HG02884 (cell line): ENCODE measurements around the gene KRTAP22-1.

Experiments
- ATAC-seq: cut with Tn5 transposase; IDR thresholded peaks from one replicate; pipeline ENCODE4 v1.9.1; 2021; ENCODE audit warnings: mild to moderate bottlenecking, moderate library complexity; ENCODE audit not compliant: unreplicated experiment

Gene KRTAP22-1

DNA sequence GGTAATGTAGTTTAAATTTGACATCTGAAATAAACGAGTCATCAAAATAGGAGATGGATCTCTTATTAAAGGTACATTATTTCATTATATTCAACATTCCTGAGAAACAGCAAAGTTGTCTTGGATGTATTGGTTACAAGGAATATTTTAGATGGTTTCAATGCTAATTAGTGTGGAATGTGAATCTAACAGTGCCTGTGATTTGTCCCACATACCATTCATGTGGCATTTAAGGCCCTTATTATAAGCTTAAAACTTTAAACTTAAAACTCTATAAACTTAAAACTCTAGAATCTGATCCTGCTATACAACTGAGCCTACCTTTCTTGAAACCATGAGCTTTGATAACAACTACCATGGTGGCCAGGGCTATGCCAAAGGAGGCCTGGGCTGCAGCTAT, at the start of gene KRTAP22-1:
Gene KRTAP22-1 (plus strand): TSS at position 301 of the 400 bp plus-strand sequence.
- no peak for ATAC-seq

DNA sequence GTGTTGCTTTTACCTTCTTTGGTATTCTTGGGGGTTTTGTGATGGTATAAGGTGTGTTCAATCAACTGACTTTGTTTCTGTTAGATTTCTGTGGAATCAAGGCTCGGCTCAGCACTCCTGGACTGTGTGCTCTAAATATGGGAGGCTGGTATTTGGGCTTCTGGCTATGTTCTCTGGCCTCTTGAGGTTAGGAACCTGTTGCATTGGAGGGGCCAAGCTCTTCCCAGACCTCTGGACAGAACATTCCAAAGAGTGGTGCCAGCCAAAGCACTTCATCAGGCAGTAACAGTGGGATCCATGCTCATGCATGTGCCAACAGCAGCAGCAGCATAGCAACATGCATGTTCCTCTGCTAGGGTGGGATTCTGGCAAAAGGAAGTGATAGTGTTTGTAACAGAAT, 48.1 kb upstream of the KRTAP22-1 start:
- ATAC-seq = no peak

DNA sequence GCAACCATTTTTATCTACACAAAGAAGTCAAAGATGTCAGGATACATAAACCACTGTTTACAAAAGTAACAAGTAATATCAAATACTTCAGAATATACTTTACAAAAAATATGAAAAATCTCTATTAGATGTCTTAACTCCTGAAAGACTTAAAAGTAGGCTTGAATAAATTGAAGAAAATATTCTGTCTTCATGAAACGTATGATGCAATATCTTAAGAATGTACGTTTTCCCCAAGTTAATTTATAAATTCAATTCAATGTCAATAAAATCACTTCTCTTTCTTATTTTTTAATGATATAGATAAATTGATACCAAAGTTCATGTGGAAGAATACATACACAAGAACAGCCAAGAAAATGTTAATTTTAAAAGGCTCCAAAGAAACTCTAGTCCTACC, 45.8 kb upstream of the KRTAP22-1 start:
- no peak for ATAC-seq

DNA sequence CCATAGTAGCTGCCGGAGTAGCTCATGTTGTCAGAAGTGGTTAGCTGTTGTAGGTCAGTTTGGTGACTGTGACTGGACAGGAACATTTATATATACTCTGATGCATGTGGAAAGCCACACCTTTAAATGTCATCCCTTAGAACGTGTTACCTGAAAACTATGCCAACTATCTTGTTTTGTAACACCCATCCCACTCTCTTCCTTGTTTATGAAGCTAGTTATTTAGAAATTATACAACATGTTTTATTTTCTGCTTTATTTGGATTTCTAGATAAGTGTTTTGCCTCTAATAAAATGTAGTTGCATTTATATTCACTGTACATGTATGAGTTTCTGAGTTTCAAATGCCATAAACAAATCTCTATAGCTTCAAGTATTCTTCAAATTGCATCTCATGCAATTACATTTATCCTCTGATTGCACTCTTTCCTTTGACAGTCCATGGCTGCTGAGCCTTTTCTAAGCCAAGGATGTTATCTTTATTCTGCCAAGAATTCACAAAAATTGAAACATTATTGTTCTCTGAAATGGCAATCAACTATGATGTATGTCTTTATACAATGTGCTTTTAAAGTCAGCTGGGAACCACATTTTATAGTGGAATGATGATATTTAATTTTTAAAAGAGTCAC, 39.5 kb upstream of the KRTAP22-1 start, which contains the start of gene KRTAP19-7:
Gene KRTAP19-7 (minus strand): TSS at position 51 of the 632 bp plus-strand sequence. CDS start 25 bp downstream, at position 26.
- no peak for ATAC-seq

DNA sequence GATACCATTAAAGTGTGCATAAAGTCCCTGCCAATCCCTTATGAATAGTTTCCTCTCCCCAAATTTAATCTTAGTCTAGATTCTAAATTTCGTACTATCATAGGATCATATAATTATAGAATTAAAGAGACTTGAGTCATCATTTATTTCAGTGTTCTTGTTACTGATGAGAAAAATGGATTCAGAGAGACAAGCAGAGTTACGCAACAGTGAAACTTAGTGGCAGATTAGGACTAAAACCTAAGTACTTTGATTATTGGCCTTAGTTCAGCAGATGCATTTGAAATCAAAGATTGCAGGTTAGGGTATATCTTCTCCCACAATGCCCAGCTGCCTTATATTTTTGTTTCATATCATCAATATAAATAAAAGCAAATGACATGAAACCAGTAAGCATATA, 38.9 kb upstream of the KRTAP22-1 start:
- no peak for ATAC-seq

DNA sequence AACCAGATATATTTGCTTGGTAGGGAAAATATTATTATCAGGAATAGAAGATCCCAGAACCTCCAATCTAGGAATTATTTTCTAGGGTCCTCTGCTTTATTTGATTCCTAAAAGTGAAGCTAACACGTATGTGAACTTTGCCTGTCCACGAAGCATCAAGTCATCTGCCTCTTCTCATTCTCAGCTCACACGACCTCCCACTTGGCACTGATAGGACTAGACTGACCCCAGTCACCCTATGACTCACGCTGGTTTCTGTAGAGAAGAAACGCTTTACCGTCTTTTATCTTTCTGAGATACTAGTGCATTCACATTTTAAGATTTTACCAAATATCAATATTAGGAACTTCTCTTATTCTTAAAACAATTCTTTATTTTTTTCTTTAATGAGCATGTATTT, 37.8 kb upstream of the KRTAP22-1 start:
- no peak for ATAC-seq

DNA sequence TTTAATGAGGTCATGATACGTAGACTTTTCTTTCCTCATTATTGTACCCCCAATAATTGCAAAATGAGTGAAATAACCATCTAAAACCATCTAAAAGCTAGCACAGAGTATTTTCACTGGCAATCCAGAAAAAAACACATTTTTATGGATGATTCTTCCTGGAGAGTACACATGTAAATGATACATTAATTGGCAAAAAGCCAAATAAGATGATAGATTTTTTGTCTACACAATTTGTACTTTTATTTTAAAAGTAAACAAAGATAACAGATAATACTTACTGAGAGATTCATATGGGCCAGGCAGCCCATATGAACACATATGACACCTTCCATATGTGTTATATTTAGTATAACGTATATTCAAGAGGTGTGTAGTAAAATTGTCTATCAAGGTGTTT, 37.3 kb upstream of the KRTAP22-1 start:
- ATAC-seq = no peak

DNA sequence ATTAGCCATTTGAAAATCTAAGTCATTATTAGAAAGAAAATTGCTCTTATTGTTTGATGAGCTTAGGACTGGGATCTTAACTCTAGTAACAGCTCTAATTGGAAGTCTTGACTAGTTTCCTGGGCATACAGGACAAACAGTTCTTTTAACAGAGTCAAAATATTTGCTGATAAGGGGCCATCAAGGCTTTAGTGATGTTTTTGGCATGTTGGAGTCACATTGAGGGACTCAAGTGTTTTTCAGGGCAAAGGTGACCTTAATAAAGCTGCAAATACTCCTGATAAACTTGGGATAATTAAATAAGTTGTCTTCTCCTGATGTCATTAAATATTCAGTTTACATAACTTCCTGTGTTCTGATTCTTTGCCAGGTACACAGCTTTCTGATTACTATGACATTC, 33.3 kb upstream of the KRTAP22-1 start:
- no peak for ATAC-seq

DNA sequence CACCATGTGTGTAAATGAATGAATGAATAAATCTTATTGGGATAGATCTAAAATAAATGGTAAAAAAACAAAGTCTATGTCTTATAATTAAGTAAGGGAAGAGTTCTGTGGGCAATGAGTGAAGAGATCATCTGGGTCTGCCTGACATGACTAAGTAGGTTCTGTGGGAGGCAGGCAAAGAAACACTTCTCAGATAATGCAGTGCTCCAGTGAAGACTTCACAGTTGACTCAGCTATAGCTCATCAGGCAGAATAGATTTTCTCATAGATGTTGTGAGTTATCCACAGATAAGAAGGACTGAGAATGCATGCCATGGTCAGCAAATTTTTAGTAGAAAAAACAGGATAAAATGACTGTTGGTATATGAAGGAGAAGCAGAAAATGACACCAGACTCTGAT, 23.1 kb upstream of the KRTAP22-1 start:
- no peak for ATAC-seq

DNA sequence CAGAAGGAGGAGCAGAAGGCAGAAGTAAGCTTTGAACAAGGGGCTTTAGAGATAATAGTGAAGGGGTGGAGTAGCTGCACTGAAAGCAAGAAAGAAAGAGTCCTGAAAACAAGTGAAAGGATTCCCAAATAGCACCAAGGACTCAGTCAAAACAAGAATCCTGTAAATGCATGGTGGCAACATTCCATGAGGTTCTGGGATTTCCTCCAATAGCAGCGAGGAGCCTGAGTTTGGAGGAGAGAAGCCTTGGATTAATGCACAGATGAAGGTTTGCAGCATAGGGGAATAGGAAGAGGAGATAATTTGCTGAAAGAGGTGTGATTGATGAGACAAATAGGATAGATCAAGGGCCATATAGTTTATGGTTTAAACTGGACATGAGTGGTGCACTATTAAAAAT, 21.5 kb upstream of the KRTAP22-1 start:
- ATAC-seq = no peak

DNA sequence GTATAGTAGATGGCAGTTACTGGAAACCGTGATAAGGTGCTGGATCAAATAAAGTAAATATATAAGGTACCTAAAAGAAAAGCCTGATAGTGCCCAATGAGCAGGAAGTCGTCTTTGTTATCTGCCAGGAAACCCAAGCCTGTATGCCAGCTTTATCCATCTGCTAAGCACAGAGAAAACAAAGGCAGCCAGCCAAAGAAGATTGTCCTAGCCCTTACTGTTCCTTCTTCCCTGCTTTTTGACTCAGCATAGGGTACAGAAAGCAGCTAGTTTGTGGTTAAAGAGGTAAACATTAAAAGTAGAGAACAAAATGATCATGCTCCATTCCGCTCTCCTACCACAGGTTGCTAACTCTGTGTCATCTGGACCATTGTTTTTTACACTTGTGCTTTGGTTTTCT, 20.8 kb upstream of the KRTAP22-1 start:
- ATAC-seq = no peak

DNA sequence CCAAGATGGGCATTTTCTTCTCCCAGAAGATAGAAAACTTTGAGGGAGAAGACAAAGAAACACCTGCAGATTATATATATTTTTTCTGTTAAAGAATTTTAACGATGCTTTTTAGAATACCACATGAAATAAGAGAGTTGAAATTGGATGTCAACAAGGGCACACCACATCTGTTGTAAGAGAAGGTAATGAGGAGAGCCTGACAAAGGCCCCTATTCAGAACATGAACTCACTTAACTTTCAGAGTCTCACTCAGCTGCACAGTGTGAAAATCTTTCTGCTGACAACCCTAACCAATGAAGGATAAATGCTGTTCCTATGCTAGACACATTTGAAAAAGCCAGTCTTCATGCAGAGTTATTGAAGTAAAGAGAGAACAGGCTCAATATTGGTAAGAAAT, 18.0 kb upstream of the KRTAP22-1 start:
- ATAC-seq = no peak

DNA sequence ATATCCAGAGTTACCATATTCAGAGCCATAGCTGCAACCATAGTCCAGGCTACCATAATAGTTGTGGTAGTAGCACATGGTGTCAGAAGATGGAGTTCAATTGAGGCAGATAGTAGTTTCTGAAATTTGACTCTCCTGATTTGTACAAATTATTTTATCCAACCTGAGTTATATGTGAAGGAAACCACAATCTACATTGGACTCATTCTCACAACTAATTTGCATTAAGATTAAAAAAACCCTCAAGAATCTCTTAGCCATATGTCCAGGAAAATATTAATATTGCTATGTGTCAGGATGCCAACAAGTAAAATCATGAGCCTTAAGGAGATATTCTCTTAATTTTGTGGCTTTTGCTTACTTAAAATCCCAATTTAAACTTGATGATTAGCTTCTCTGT, 10.6 kb upstream of the KRTAP22-1 start, which contains the start of gene KRTAP22-2:
Gene KRTAP22-2 (minus strand): TSS at position 101 of the 400 bp plus-strand sequence.
- no peak for ATAC-seq

DNA sequence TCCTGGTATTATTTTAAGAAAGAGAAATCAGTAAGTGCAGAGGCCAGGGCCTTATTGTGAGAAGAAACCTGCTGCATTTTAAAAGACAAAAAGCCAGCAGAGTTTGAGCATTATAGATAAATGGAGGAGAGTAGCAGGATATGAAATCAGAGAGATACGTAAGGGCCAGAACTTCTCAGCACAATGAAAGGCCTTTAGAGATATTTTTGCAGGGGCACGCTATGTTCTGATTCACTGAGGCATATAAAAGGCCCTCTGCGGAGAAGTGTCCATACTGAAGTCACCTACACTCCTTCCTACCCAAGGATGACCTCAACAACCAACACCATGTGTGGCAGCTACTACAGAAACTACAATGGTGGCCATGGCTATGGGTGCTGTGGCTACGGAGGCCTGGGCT, 8.7 kb upstream of the KRTAP22-1 start, which contains the start of gene KRTAP6-3:
Gene KRTAP6-3 (plus strand): TSS at position 301 of the 400 bp plus-strand sequence. CDS start 6 bp downstream, at position 307.
- no peak for ATAC-seq

DNA sequence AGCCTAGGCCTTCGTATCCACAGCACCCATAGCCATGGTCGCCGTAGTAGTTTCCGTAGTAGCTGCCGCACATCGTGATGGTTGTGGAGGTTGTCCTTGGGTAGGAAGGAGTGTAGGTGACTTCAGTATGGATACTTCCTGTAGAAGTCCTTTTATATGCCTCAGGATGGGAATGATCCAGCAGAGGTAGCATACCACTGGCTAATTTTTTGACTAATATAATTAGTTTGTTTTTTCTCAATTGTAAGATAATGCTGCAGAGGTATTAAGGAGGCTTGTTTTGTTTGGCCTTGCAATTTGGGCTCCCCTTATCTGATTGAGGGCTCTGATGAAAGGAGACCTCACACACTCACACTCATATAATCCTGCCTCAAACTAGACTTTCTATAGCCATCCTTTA, 2.1 kb upstream of the KRTAP22-1 start, which contains the start of gene KRTAP6-2:
Gene KRTAP6-2 (minus strand): TSS at position 101 of the 400 bp plus-strand sequence. CDS start 28 bp downstream, at position 73.
- ATAC-seq = no peak

DNA sequence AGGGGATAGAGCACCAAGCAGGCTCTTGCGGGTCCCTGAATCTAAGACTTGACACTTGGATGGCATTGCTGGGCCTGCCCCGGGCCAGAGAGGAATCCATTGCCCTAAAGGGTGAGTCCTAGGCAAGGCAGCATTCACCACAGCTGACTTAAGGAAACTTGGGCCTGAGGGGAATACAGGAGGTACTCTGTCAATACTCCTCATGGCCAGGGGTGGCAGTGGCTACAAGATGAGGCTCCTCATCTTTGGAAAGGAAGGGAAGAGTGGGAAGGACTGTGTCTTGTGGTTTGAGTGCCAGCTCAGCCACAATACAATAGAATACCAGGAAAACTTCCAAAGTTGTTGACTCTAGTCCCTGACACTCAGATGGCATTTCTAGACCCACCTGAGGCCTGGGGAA, 5.1 kb downstream of the KRTAP22-1 start:
- no peak for ATAC-seq

DNA sequence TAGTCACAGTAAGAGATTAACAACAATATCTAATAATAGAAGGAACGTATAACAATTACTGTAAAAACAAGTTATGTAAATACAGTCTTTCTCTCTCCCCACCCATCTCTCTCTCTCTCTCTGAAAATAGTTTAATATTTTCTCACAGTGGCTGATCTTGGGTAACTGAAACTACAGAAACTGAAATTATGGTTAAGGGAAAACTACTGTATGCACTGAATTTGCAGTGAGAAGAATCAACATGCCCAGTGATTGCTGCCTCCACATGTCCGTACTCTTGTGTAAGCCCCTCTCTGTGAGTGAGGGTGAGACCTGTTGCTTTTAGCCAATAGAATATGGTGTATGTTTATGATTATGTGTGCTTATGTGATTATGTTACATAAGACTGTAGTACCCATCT, 11.2 kb downstream of the KRTAP22-1 start:
- ATAC-seq = no peak

DNA sequence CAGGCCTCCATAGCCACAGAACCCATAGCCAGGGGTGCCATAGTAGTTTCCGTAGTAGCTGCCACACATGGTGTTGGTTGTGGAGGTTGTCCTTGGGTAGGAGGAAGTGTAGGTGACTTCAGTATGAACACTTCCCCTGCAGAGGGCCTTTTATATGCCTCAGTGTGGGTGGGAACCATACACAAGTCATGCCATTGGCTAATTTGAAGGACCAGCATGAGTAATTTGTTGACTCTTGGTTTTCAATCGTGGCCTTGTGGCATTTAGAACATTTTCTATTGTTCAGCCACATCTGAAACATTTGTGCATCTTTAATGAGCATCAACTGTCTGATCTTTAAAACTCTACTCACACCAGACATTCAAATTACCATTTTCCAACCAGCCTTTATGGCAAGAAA, 12.9 kb downstream of the KRTAP22-1 start, which contains the start of gene KRTAP6-1:
Gene KRTAP6-1 (minus strand): TSS at position 95 of the 400 bp plus-strand sequence. CDS start 26 bp downstream, at position 69.
- no peak for ATAC-seq

DNA sequence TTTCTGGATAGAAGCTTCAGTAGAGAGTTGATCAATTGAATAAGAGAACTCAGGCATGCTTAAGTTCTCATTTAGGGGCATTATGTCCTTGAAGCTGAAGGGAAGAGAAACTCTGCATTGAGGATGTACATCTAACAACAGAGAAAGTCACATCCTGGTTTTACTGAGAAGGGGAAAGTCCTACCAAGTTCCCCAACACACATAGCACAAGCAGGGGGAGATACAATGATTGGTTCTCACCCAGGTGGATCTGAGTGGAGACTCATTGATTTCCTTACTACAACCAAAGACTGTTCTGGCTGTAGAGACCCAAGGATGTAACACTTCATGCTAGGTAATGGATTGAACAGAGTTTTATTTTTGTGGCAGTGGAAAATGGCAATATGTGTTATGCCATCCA, 14.3 kb downstream of the KRTAP22-1 start:
- ATAC-seq = no peak

DNA sequence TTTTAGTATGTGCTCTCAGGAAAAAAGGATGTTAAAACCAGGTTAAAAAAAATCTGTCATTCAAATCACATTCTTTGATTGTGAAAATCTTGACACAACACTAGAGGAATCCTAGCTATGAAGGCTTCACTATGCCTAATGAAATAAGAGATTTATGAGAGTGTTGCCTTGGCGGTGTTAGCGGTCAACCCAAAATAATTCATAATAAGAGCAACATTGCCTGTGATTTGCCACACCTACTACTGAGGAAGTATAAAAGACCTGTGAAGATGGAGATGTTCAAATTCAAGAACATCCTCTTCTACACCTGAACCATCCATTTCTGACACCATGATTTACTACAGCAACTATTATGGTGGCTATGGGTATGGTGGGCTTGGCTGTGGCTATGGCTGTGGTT, 15.2 kb downstream of the KRTAP22-1 start, which contains the start of gene KRTAP20-1:
Gene KRTAP20-1 (plus strand): TSS at position 301 of the 400 bp plus-strand sequence. CDS start 30 bp downstream, at position 331.
- ATAC-seq = no peak

DNA sequence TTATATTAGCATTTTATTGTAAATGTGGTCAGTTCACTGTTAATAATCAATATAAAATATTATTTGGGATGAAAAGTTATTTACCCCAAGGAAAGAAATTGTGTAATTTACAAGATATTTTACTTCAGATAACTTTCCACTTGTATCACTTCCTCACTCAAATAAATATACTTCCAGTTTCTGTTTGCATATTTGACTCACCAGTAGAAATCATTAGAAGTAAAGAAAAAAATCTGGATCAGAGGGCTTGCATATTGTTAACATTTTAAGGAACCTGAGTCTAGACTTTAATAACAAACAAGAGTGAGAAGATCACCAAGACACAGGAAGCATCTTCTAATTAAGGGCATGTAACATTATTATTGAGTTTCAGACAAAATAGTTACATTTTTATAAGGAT, 19.2 kb downstream of the KRTAP22-1 start:
- no peak for ATAC-seq

DNA sequence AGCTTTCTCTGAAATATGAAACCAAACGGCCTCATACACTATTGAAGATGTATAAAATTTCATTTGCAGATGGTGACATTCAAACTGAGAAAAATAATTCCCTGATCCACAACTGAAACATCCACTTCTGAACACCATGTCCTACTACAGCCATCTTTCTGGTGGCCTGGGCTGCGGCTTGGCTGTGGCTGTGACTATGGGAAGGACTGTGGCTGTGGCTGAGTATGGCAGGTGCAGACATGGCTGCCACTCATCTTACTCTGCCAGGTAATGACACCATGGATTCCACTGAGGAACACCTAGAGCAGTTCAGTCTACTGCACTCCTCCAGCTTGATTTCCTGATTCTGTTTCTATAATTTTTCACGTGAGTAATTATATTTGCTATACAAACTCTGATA, 19.6 kb downstream of the KRTAP22-1 start, which contains the start of gene KRTAP20-4:
Gene KRTAP20-4 (plus strand): TSS at position 106 of the 400 bp plus-strand sequence.
- no peak for ATAC-seq
